ENCODE measurements around the gene ZFP91.

ZFP91 gene

GRCh38 chr11:58582437-58582836, 3.6 kb downstream of the ZFP91 start:
- DNase-seq (ENCODE audit: low spot score), result no peak

- DNase-seq (ENCODE audit: low spot score), result no peak
These were observed 8.1 kb downstream of the ZFP91 start for GRCh38 chr11:58586998-58587397.

- no peak for DNase-seq (ENCODE audit: low spot score)
These were observed 12.8 kb downstream of the ZFP91 start for GRCh38 chr11:58591659-58592058.

GRCh38 chr11:58592760-58593472, 14.1 kb downstream of the ZFP91 start:
- DNase-seq (ENCODE audit: low spot score), result no peak

- no peak for DNase-seq (ENCODE audit: low spot score)
These were observed 16.0 kb downstream of the ZFP91 start for GRCh38 chr11:58594826-58595225.

GRCh38 chr11:58596621-58597020, 17.8 kb downstream of the ZFP91 start:
- DNase-seq (ENCODE audit: low spot score), result no peak

- no peak for DNase-seq (ENCODE audit: low spot score)
These were observed 18.8 kb downstream of the ZFP91 start for GRCh38 chr11:58597486-58598144.

GRCh38 chr11:58600510-58600909, 21.6 kb downstream of the ZFP91 start:
- no peak for DNase-seq (ENCODE audit: low spot score)

- no peak for DNase-seq (ENCODE audit: low spot score)
These were observed 28.3 kb downstream of the ZFP91 start for GRCh38 chr11:58606930-58607714.

GRCh38 chr11:58608331-58608730, 29.5 kb downstream of the ZFP91 start:
- DNase-seq (ENCODE audit: low spot score), result no peak

- no peak for DNase-seq (ENCODE audit: low spot score)
These were observed 30.9 kb downstream of the ZFP91 start for GRCh38 chr11:58609723-58610122.

- DNase-seq (ENCODE audit: low spot score), result no peak
These were observed 34.4 kb downstream of the ZFP91 start for GRCh38 chr11:58613228-58613627.

- no peak for DNase-seq (ENCODE audit: low spot score)
These were observed 36.7 kb downstream of the ZFP91 start for GRCh38 chr11:58615559-58615958.

- DNase-seq (ENCODE audit: low spot score), result no peak
These were observed 37.7 kb downstream of the ZFP91 start for GRCh38 chr11:58616594-58616993.

GRCh38 chr11:58617976-58618557, 39.2 kb downstream of the ZFP91 start:
- DNase-seq (ENCODE audit: low spot score), result no peak

- no peak for DNase-seq (ENCODE audit: low spot score)
These were observed 42.9 kb downstream of the ZFP91 start for GRCh38 chr11:58621586-58622262.

GRCh38 chr11:58622344-58622743, 43.5 kb downstream of the ZFP91 start, which contains the start of gene CNTF:
TSS of gene CNTF (plus strand) at chr11:58622665. CDS start at chr11:58622753, 88 bp downstream.
- DNase-seq (ENCODE audit: low spot score), result no peak

GRCh38 chr11:58625086-58625485, 46.2 kb downstream of the ZFP91 start:
- DNase-seq (ENCODE audit: low spot score), result no peak

GRCh38 chr11:58625826-58626460, 47.1 kb downstream of the ZFP91 start:
- no peak for DNase-seq (ENCODE audit: low spot score)

- no peak for DNase-seq (ENCODE audit: low spot score)
These were observed 48.1 kb downstream of the ZFP91 start for GRCh38 chr11:58626934-58627483.

- DNase-seq (ENCODE audit: low spot score), result no peak
These were observed 49.6 kb downstream of the ZFP91 start for GRCh38 chr11:58628446-58628845.

Measured in CD4-positive, alpha-beta T cell treated with Interleukin-2 at 100 ng/mL for 4 hours (primary cell).